ENCODE data around the gene NTRK3.

DNA sequence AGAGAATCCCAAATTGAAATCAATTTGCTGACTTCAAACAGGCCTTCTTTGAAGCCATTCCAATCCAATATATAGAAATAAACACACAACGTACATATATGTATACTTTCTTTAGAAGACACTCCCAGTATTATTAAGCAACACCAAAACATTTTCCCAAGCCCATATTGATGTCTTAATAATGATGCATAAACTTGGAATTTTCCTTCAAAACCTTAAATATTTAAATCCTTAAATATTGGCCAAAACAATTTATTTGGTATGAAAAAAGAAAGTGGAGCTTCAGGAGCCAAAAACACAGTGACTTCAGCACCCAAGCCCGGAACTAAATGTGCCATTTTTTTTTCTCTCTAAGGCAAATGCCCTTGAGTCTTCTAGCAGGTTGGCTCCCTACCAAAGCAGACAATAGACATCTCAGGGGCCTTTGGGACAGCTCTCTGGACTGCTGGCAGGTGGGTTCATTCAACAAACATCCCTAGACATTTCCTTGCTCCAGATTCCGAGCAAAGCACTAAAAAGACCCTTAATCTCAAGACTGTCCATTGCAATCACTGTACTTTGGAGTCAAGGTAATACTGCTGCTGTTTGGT, 384.7 kb downstream of the NTRK3 start:
- TF ChIP-seq POLR2A (IDR thresholded peaks at IDR 0.05) = no peak
- TF ChIP-seq CTCF (IDR thresholded peaks at IDR 0.05) = no peak
